Measurements from ENCODE around the gene SCYGR6.
"Not testable (repeated sequence)": the region's sequence is repeated elsewhere in the genome, so short reads cannot be mapped to it uniquely, and the experiment has no call there.

SCYGR6 gene

DNA sequence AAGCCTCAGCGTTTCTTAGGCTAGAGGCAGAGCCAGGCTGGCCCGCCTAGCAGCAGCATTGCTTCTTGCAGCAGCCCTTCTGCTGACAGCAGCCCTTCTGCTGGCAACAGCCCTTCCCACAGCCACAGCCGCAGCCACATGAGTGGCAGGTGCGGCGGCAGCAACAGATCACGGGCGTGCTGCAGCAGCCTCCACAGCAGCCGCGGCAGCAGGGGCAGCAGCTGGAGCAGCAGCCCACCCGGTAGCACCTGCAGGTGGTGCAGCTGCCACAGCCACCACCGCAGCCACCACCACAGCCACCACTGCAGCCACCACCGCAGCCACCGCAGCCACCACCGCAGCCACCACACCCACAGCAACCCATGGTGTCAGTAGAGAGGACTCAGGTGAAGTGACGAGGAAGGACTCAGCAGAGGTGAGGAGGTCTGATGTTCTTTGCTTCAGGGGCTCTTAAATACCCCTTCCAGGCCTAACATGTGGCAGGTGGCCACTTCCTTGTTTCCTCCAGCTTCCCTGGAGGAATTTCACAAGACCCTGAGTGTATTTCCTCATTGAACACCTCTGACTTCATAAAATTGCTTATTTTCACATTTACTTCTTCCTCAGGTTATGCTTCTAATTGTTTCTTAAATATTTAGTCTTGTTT is at the start of gene SCYGR6:
TSS of gene SCYGR6 (minus strand) at position 364 of the 646 bp plus-strand sequence. CDS start at position 364, 0 bp downstream.
- DNase-seq: peak in 1 of 42 donors; percentile 32
- intact Hi-C loops (cut with DNase I): no loop called here

- peak in 1 of 42 donors; percentile 4 for DNase-seq
- intact Hi-C loops (cut with DNase I): no loop called here
Observed at GRCh38 chr2:227774011-227774624, 49.6 kb upstream of the SCYGR6 start.

DNA sequence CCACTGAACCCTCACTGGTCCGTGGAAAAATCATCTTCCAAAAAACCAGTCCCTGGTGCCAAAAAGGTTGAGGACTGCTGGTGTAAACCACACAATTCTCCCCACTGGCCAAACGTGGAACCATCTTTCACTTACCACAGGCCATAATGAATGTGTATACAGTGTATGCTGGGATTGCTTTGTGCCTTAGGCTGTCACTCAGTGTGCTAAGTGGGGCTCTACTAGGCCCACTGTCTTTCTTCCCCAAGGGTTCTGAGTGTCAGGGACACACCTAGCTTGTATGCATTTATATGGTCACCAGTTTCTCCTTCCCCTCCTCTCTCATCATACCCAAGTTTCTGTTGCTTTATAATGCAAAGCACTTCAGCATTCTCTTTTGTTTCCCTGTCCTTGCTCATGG is 48.4 kb upstream of the SCYGR6 start:
- DNase-seq: peak in 1 of 42 donors; percentile 0

DNA sequence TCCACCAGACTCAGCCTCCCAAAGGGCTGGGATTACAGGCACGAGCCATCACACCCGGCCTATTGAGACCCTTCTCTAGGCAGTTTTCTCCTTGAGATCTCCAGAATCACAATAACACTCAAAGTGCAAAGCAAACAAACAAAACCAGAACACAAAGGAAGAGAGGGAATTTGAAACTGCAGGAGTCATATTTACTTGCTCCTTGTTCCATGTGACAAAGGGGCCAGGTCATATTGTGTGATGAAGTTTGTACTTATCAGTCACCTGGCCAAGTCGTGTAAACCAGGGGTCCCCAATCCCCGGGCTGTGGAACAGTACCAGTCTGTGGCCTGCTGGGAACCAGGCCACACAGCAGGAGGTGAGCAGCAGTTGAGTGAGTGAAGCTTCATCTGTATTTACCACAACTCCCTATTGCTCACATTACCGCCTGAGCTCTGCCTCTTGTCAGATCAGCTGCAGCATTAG is 47.7 kb upstream of the SCYGR6 start:
- no peak for DNase-seq
- intact Hi-C loops (cut with DNase I): no loop called here

More for the DNA sequence above, 48.4 kb upstream of the SCYGR6 start:
- intact Hi-C loops (cut with DNase I): no loop called here

DNA sequence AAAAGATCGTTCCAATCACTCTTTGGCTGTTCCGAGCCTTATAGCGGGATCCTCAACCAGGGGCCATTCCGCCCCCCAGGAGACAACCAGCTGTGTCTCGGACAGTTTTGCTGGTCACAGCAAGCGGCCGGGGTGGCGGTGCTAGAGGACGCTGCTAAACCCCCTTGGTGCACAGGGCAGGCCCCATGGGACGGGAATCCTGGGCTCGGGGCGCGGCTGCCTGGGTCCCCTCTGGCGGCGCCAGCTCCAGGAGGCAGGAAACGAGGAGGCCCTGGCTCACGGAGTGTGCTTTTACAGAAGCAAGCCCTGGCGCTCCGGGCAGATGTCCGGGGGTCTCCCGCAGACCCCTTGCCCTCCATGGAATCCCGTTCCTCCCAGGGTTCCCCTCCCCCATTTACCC is 43.3 kb upstream of the SCYGR6 start:
- DNase-seq: no peak
- intact Hi-C loops (cut with DNase I): loop anchor here (5.0 to 10.0 kb wide), 2 partner anchors 97 to 111 kb away; no protein-coding TSS in a partner anchor

DNA sequence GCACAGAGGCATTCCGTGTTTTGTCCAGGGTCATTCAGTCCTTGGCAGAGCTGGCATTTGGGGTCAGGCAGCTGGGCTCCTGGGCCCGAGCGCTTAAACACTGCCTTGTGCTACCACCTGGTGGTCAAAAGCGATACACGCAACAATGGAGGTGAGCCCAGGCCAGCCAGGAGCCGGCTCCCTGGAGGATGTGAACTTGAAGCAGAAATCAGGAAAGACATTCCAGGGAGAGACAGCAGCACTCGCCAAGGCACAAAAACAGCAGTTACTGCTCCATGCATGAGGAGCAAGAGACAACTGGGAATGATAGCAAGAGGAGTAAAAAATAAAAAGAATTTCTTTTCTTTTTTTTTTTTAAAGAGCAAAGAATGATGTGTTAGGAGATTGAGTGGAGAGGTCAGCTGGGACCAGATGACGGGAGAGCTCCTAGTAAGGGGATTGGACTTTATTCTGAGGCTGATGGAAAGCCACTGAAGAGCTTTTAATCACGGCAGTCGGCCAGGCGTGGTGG is 41.9 kb upstream of the SCYGR6 start:
- intact Hi-C loops (cut with DNase I): loop anchor here (5.0 to 10.0 kb wide), 2 partner anchors 98 to 109 kb away; no protein-coding TSS in a partner anchor
- peak; percentile 70 to 91 (median 81) for DNase-seq

- intact Hi-C loops (cut with DNase I): loop anchor here (5.0 to 10.0 kb wide), 2 partner anchors 99 to 109 kb away; no protein-coding TSS in a partner anchor
- no peak for DNase-seq
Observed at GRCh38 chr2:227765788-227766372, 41.3 kb upstream of the SCYGR6 start.

- intact Hi-C loops (cut with DNase I): loop anchor here (10.0 kb wide), 1 partner anchor 103 kb away; no protein-coding TSS in a partner anchor
- no peak for DNase-seq
Observed at GRCh38 chr2:227761740-227762476, 37.4 kb upstream of the SCYGR6 start.

DNA sequence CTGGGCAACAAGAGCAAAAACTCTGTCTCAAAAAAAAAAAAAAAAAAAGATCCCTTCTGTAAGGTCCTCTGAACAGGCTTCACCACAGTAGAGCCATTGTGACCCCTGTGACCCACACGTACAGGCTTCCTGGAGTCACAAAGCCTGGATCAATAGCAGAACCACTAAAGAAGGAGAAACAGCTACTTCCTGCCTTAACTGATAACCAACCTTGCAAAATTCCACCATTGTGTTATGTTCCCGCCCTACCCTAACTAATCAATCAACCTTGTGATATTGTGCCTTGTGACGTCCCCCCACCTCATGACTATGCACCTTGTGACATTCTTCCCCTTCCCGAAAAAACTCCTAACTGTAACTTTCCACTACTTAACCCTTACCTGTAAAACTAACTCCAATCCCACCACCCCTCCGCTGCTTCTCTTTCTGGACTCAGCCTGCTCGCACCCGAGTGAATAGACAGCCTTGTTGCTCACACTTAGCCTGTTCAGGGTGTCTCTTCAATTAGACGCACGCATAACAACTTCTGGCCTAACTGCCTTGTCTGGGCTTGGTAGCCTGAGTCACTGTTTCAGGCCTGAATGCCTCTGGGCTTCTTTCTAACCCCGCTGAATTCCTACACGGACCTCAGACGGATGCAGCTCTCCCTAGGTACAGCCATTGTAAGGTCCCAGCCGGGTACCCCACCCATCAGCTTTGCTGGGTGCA is 35.0 kb upstream of the SCYGR6 start:
- DNase-seq: no peak
- intact Hi-C loops (cut with DNase I): loop anchor here (10.0 kb wide), 1 partner anchor 105 kb away; no protein-coding TSS in a partner anchor

- intact Hi-C loops (cut with DNase I); DNase-seq: not testable (repeated sequence)
Observed at GRCh38 chr2:227756261-227756660, 31.7 kb upstream of the SCYGR6 start.

DNA sequence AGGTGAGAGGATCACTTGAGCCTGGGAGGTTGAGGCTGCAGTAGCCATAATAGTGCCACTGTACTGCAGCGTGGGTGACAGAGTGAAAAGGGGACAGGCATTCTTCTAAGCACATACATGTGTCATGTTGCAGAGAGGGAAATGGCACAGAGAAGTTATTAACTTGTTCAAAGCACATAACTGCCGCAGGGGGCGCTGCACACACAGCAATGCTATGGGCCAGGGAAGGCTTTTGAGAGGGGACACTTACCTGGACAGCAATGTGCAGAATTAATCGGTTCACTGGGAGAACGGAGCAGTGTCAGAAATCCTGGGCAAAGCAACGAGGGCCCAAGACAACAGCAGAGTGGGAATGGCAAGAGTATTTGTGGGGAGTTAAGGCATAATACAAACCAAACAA is 23.5 kb upstream of the SCYGR6 start:
- DNase-seq: no peak
- intact Hi-C loops (cut with DNase I): no loop called here

GRCh38 chr2:227745594-227745993 is 21.0 kb upstream of the SCYGR6 start, which contains the start of gene SCYGR8:
Gene SCYGR8 (plus strand): TSS chr2:227745894. CDS start chr2:227745894, 0 bp downstream.
- intact Hi-C loops (cut with DNase I): no loop called here

DNA sequence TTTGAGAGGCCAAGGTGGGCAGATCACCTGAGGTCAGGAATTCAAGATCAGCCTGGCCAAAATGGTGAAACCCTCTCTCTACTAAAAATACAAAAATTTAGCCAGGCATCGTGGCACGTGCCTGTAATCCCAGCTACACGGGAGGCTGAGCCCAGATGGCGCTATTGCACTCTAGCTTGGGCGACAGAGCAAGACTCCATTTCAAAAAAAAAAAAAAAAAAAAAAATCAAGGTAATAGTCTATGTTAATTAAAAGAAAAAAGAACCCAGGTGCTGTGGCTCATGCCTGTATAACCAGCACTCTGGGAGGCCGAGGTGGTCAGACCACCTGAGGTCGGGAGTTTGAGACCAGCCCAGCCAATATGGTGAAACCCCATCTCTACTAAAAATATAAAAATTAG is 16.1 kb upstream of the SCYGR6 start:
- DNase-seq; intact Hi-C loops (cut with DNase I): not testable (repeated sequence)

More at GRCh38 chr2:227745594-227745993, 21.0 kb upstream of the SCYGR6 start, which contains the start of gene SCYGR8:
- DNase-seq: no peak

DNA sequence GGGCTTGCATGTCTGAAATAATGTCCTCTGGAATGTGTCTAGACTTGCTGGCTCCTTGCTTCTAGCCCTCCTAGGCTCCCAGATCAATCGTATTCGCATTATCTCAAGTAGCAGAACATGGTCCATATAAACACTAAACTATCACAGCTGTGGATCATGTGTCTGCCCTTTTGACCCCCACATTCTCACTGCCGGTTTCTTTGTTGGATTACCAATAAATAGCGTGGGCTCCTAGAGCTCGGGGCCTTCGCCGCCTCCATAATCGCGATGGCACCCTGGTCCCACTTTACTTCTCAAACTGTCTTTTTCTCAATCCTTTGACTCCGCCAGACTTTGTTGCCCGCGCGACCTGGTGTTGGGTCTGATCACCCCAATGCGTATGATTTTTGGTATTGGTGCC is 14.8 kb upstream of the SCYGR6 start:
- DNase-seq: no peak
- intact Hi-C loops (cut with DNase I): no loop called here

DNA sequence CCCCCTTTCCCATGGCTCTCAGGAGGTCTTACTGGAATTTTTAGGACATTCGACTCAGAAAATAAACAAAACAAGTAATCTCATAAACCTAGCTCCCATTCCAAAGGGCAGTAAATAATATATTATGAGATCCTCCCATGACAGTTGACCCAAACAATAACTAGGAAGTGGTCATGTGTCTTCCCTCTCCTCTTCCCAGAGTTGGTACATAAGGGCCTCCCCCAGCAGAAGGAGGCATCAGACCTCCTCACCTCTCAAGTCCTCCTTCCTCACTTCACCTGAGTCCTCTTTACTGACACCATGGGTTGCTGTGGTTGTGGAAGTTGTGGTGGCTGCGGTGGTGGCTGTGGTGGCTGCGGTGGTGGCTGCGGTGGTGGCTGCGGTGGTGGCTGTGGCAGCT is 3.5 kb upstream of the SCYGR6 start, which contains the start of gene SCYGR7:
TSS of gene SCYGR7 (plus strand) at position 301 of the 400 bp plus-strand sequence. CDS start at position 301, 0 bp downstream.
- DNase-seq: no peak
- intact Hi-C loops (cut with DNase I): no loop called here

GRCh38 chr2:227722821-227723220 is 1.7 kb downstream of the SCYGR6 start:
- intact Hi-C loops (cut with DNase I): not testable (repeated sequence)
- DNase-seq: peak in 1 of 42 donors; percentile 13

- no peak for DNase-seq
- intact Hi-C loops (cut with DNase I): no loop called here
Observed at GRCh38 chr2:227720680-227721079, 3.9 kb downstream of the SCYGR6 start.

DNA sequence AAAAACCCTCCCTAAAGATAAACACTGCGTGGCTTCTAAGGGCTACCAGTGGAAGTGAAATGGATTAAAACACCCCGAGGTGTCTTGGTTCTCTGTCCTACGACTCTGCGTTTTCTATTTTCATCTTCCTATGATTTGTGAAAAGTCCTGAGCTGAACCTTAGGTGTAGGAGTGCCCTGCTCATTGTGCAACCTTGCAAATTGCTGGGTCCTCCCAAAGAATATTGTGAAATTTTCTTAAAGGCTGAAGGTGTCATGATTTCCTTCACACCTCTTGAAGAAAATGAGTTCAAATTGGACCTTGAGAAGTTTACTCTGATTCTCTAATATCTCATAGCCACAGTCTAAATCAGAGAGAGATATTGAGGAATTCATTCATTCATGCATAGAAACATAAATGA is 4.9 kb downstream of the SCYGR6 start:
- DNase-seq: peak in 1 of 42 donors; percentile 31
- intact Hi-C loops (cut with DNase I): no loop called here
